Measurements from ENCODE around the gene GLRX3. TPM values are rescaled to one million over a fixed set of nuclear protein-coding genes. Genes with fewer than 3 reads are reported as not detected.
"Not testable (repeated sequence)": the region's sequence is repeated elsewhere in the genome, so short reads cannot be mapped to it uniquely, and the experiment has no call there.

Gene GLRX3
- total RNA-seq, 1 donor from 2014 or later, result 45.9 TPM

DNA sequence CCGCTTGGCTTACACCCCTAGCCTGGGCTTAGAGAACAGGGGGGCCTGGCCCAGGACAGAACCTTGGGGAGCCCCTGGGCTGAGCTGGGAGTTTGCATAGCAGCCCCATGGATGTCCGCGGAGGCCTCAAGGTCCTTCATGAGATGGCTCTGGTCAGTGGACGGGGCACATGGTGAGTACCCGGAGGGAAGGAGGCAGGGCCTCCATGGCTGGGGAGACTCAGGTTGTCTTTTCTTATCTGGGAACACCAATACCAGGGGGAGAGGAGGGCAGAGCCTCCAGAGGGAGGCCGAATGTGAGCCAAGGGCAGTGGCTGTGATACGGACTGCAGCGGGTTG lies 64.8 kb downstream of the GLRX3 start:
- H3K4me3 ChIP-seq, result no peak overlapping the region
- ATAC-seq (peak in 1 of 2 donors; percentile 15), DNase-seq (no peak)
- no peak overlapping the region for H3K27ac ChIP-seq
- H3K36me3 ChIP-seq, result no peaks in the 10 kb centered on the region
- intact Hi-C loops (cut with DNase I), result no loop called here
- H3K4me1 ChIP-seq, result no peaks in the 10 kb centered on the region
- no peaks in the 10 kb centered on the region for H3K9me3 ChIP-seq
- H3K27me3 ChIP-seq (ENCODE audit: low read depth), result peaks cover 6% of the 10 kb centered on the region
- TF ChIP-seq, protein P1, sequence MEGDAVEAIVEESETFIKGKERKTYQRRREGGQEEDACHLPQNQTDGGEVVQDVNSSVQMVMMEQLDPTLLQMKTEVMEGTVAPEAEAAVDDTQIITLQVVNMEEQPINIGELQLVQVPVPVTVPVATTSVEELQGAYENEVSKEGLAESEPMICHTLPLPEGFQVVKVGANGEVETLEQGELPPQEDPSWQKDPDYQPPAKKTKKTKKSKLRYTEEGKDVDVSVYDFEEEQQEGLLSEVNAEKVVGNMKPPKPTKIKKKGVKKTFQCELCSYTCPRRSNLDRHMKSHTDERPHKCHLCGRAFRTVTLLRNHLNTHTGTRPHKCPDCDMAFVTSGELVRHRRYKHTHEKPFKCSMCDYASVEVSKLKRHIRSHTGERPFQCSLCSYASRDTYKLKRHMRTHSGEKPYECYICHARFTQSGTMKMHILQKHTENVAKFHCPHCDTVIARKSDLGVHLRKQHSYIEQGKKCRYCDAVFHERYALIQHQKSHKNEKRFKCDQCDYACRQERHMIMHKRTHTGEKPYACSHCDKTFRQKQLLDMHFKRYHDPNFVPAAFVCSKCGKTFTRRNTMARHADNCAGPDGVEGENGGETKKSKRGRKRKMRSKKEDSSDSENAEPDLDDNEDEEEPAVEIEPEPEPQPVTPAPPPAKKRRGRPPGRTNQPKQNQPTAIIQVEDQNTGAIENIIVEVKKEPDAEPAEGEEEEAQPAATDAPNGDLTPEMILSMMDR (IDR thresholded peaks at IDR 0.05), result no peak

DNA sequence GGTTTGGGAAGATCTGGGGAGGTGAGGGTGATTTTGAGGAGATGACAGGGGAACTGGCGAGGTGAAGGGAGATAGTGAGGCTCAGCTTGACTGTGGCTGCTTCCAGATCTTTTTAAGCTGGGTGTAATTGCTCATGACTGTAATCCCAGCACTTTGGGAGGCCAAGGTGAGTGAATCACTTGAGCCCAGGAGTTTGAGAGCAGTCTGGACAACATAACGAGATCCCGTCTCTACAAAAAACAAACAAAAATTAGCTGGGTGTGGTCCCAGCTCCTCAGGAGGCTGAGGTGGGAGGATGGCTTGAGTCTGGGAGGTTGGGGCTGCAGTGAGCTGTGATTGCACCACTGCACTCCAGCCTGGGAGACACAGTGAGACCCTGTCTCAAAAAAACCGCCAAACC lies 66.0 kb downstream of the GLRX3 start:
- H3K9me3 ChIP-seq; DNase-seq; ATAC-seq; H3K4me3 ChIP-seq; H3K4me1 ChIP-seq; H3K36me3 ChIP-seq; H3K27me3 ChIP-seq (ENCODE audit: low read depth); H3K27ac ChIP-seq; intact Hi-C loops (cut with DNase I): not testable (repeated sequence)

DNA sequence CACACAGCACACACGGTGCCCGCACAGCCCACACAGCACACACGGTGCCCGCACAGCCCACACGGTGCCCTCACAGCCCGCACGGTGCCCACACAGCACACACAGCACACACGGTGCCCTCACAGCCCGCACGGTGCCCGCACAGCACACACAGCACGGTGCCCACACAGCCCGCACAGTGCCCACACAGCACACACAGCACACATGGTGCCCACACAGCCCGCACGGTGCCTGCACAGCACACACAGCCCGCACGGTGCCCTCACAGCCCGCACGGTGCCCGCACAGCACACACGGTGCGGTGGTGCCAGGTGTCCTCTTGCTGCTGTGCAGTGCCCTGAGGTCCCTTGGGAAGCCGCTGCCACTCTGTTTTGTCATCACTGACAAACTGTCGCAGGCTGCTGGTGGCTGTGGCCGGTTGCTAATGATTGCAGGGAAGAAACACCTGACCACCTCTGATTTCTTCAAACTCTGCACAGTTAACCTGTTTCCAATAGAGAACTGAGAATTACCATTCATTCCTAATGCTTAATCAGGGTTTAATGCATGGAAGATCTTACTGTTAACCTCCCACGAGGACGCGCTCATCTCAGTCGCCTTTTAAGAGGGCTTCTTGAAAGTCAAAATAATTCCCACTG lies 66.9 kb downstream of the GLRX3 start:
- H3K27ac ChIP-seq, result no peak overlapping the region
- no peaks in the 10 kb centered on the region for H3K36me3 ChIP-seq
- H3K4me3 ChIP-seq, result no peak overlapping the region
- ATAC-seq (peak; percentile 16 to 23), DNase-seq (no peak)
- H3K4me1 ChIP-seq, result no peaks in the 10 kb centered on the region
- TF ChIP-seq, protein P1 (IDR thresholded peaks at IDR 0.05), result no peak
- peaks cover 6% of the 10 kb centered on the region for H3K27me3 ChIP-seq (ENCODE audit: low read depth)
- intact Hi-C loops (cut with DNase I), result no loop called here
- no peaks in the 10 kb centered on the region for H3K9me3 ChIP-seq

DNA sequence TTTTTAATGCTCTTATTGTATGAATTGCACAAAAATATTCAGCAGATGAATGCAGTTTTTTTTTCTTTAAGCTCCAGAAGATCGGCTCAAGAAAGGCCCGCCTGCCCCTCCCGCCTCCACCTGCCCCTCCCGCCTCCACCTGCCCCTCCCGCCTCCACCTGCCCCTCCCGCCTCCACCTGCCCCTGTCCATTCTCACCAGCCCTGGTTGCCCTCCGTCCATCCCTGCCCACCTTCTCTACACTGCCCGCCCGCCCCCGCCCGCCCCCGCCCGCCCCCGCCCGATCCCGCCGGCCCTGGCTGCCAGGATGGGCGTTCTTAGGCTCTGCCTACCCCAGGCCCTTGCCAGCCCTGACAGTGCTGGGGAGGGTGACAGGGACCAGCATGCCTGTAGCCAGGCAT lies 67.4 kb downstream of the GLRX3 start:
- no peak overlapping the region for H3K27ac ChIP-seq
- no peaks in the 10 kb centered on the region for H3K36me3 ChIP-seq
- H3K27me3 ChIP-seq (ENCODE audit: low read depth), result peaks cover 6% of the 10 kb centered on the region
- no peak for ATAC-seq
- no peak overlapping the region for H3K4me3 ChIP-seq
- intact Hi-C loops (cut with DNase I), result no loop called here
- TF ChIP-seq, protein P1 (IDR thresholded peaks at IDR 0.05), result no peak
- no peaks in the 10 kb centered on the region for H3K9me3 ChIP-seq
- no peak for DNase-seq
- no peaks in the 10 kb centered on the region for H3K4me1 ChIP-seq

DNA sequence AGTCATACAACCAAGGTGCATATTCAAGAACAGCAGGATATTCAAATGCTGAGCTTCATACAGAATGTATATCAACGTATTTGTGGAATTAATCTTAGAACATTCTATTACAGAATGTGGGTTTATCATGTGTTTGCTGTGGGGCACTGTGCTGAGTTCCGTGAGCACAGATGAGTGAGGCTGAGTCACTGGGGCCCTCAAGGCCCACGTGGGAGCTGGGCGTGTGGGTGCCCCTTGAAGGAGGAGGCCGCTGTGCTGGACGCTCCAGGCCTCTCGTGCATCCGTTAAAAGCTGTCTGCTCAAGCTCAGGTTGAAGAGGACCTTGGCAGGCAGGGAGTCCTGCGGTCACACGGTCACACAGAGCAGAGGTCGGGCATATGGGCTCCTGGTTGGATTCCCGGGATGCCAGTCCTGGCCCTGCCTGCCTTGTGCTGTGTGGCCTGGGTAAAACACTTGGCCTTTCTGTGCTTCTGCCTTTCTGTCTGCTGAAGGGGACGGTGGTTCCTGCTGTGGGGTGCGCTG lies 70.1 kb downstream of the GLRX3 start:
- ATAC-seq (no peak), DNase-seq (no peak)
- Histone ChIP-seq H3K36me3 (no peaks in the 10 kb centered on the region), H3K9me3 (no peaks in the 10 kb centered on the region), H3K4me1 (no peaks in the 10 kb centered on the region), H3K4me3 (no peak overlapping the region), H3K27ac (no peak overlapping the region), H3K27me3 (ENCODE audit: low read depth) (no peaks in the 10 kb centered on the region)
- intact Hi-C loops (cut with DNase I), result no loop called here
- TF ChIP-seq, protein P1 (IDR thresholded peaks at IDR 0.05), result no peak

DNA sequence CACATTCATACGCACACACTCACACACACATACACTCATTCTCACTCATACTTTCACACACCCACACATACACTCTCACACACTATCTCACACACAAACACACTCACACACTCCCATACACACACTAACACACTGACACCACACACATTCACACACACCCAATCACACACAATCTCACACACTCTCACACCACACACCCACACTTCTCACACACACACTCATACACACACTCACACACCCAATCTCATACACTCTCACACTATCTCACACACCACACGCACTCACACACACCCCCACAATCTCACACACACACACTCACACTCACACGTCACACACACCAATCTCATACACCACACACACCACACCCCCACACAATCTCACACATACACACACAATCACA lies 71.0 kb downstream of the GLRX3 start:
- Histone ChIP-seq H3K4me3 (no peak overlapping the region), H3K4me1 (no peaks in the 10 kb centered on the region), H3K27me3 (ENCODE audit: low read depth) (no peaks in the 10 kb centered on the region), H3K27ac (no peak overlapping the region), H3K36me3 (no peaks in the 10 kb centered on the region), H3K9me3 (no peaks in the 10 kb centered on the region)
- intact Hi-C loops (cut with DNase I), result no loop called here
- ATAC-seq, result no peak
- DNase-seq, result no peak
- TF ChIP-seq, protein P1 (IDR thresholded peaks at IDR 0.05), result no peak
